ENCODE measurements around the gene ADORA2B. TPM values are rescaled to one million over a fixed set of nuclear protein-coding genes. Genes with fewer than 3 reads are reported as not detected.

ADORA2B gene
- total and polyA plus RNA-seq, 2 of the 4 experiments (the other 2 are of a cell fraction): 5.2 to 5.5 TPM

- no peak for TF ChIP-seq RAD21 (IDR thresholded peaks at IDR 0.05; ENCODE audit: low read length)
- no peak for TF ChIP-seq CEBPB (IDR thresholded peaks at IDR 0.05; ENCODE audit: low read depth, low read length)
- TF ChIP-seq FOS (IDR thresholded peaks at IDR 0.05; ENCODE audit: low read depth, low read length): no peak
- no peak for TF ChIP-seq RCOR1 (IDR thresholded peaks at IDR 0.05; ENCODE audit: insufficient replicate concordance, low read length)
- no peak for TF ChIP-seq CTCF (conservative IDR thresholded peaks at IDR 0.05; ENCODE audit: low read depth, low read length)
- no peak for TF ChIP-seq BHLHE40 (IDR thresholded peaks at IDR 0.05; ENCODE audit: low read depth, low read length)
- no peak for TF ChIP-seq MXI1 (IDR thresholded peaks at IDR 0.05; ENCODE audit: borderline replicate concordance, low read depth, low read length)
- no peak for TF ChIP-seq CHD1 (IDR thresholded peaks at IDR 0.05; ENCODE audit: low read depth, low read length)
- no peak for TF ChIP-seq USF2 (IDR thresholded peaks at IDR 0.05; ENCODE audit: low read depth, low read length)
- no peak for TF ChIP-seq MAZ (IDR thresholded peaks at IDR 0.05; ENCODE audit: borderline replicate concordance, low read depth, low read length)
- Histone ChIP-seq H3K56ac (ENCODE audit: extremely low read depth, insufficient read depth, low read length) (no peak overlapping the region), H4K5ac (ENCODE audit: low read depth, low read length) (no peak overlapping the region)
These were observed 24.5 kb downstream of the ADORA2B start for GRCh38 chr17:15969463-15969862.

More at GRCh38 chr17:15969463-15969862, 24.5 kb downstream of the ADORA2B start:
- Histone ChIP-seq H2BK20ac (ENCODE audit: low read depth, low read length) (no peak overlapping the region), H3K23ac (ENCODE audit: low read depth, low read length) (no peak overlapping the region), H3K79me1 (ENCODE audit: low read depth in 1 of 2, low read length in 2 of 2) (peaks cover 31 to 41% of the 10 kb centered on the region in 2 experiments), H3K4me3 (ENCODE audit: insufficient read depth, low read depth, low read length) (no peak overlapping the region), H3K4ac (ENCODE audit: low read depth, low read length) (no peak overlapping the region), H3K9ac (ENCODE audit: low read depth, low read length) (no peak overlapping the region), H3K36me3 (ENCODE audit: control insufficient read depth, insufficient read depth, low read length) (0 out of 2 replicates have a peak, but pooled peaks cover 1% of the 10 kb centered on the region), H2BK120ac (ENCODE audit: low read depth, low read length) (no peak overlapping the region), H4K91ac (ENCODE audit: insufficient read depth, low read depth, low read length) (no peak overlapping the region), H2AK5ac (ENCODE audit: low read depth, low read length) (no peak overlapping the region), H3K27me3 (ENCODE audit: control insufficient read depth, insufficient read depth, low read length) (no peaks in the 10 kb centered on the region), H2BK5ac (ENCODE audit: low read depth, low read length, poor library complexity, severe bottlenecking) (no peak overlapping the region), H4K8ac (ENCODE audit: low read depth in 2 of 2, low read length in 2 of 2) (no peak overlapping the region), H3K4me1 (ENCODE audit: control insufficient read depth, insufficient read depth, low read length) (peaks cover 15% of the 10 kb centered on the region), H3K27ac (ENCODE audit: insufficient read depth, low read length) (no peak overlapping the region), H4K20me1 (ENCODE audit: insufficient read depth, low read length) (no peaks in the 10 kb centered on the region), H2AFZ (replicated peaks; ENCODE audit: low read length, poor library complexity) (no peak overlapping the region), H3K9me1 (ENCODE audit: insufficient read depth, low read length) (peaks cover 31% of the 10 kb centered on the region), H3K9me3 (ENCODE audit: control insufficient read depth, insufficient read depth, low read length) (no peaks in the 10 kb centered on the region), H3K18ac (ENCODE audit: low read depth, low read length) (no peak overlapping the region), H2AK9ac (replicated peaks; ENCODE audit: low read depth, low read length, poor library complexity) (no peak overlapping the region), H3K4me2 (ENCODE audit: low read depth, low read length) (no peak overlapping the region), H3K14ac (replicated peaks; ENCODE audit: low read depth, low read length) (no peak overlapping the region), H2BK15ac (ENCODE audit: low read depth, low read length) (no peak overlapping the region)
- WGBS, 2 experiments (ENCODE audit: extremely low coverage in 2 of 2, insufficient read length in 1 of 2): 97% methylated on average over 7 of the region's 8 CpGs; no CpG with 5 or more reads in 1 of the 2 experiments
- POLR2A ChIA-PET (ENCODE audit: unreplicated experiment): no interaction called here
- BruUV-seq (replicated peaks): no TSS peak
- in situ Hi-C loops (cut with MboI; ENCODE audit: low sequenced_read_pairs): loop anchor here (25.0 kb wide), 1 partner anchor 707 kb away; the partner anchor contains the start of gene PMP22
- dilution Hi-C loops (cut with HindIII; ENCODE audit: low sequenced_read_pairs, unreplicated experiment): no loop called here
- intact Hi-C loops (cut with micrococcal nuclease): no loop called here
- CTCF ChIA-PET: no interaction called here
- ATAC-seq (ENCODE audit: low read depth): no peak
- no peak for DNase-seq

Measured in IMR-90 (cell line).